ENCODE results near the gene CMSS1. TPM values are rescaled to one million over a fixed set of nuclear protein-coding genes. Genes with fewer than 3 reads are reported as not detected.

The CMSS1 gene
- total and polyA plus RNA-seq, 2 of the 13 experiments (the other 11 are each of a cell fraction or from before 2014, with no cell fraction given) = 6.4 to 48.7 TPM

GRCh38 chr3:99954914-99955644 is 137.4 kb downstream of the CMSS1 start:
- H3K4me1 ChIP-seq (ENCODE audit: insufficient read depth, low read length) = peaks cover 70% of the 10 kb centered on the region
- whole genome bisulfite sequencing (ENCODE audit: low lambda C conversion rate) = 17% methylated on average over 4 of the region's 4 CpGs
- in situ Hi-C loops (cut with HindIII; ENCODE audit: extremely low pct_ligation_motif_present, low pct_unique_long_range_greater_than_20kb) (no loop called here), intact Hi-C loops (cut with micrococcal nuclease; ENCODE audit: unreplicated experiment) (no loop called here)
- peak overlapping the region; percentile 33 for H3K4me2 ChIP-seq (ENCODE audit: low read depth, low read length)
- H3K27me3 ChIP-seq (ENCODE audit: control insufficient read depth in 1 of 2, insufficient read depth in 2 of 2, low read length in 2 of 2) = no peaks in the 10 kb centered on the region
- no peak overlapping the region; a peak in 1 of 6 replicates for H3K4me3 ChIP-seq (replicated peaks in 1 of 3; ENCODE audit: insufficient read depth in 1 of 3, low read depth in 2 of 3, low read length in 3 of 3)
- no peaks in the 10 kb centered on the region for H3K9me3 ChIP-seq (ENCODE audit: low read length)
- H3K9ac ChIP-seq (ENCODE audit: insufficient read depth, low read depth, low read length) = peak overlapping the region; percentile 32
- CTCF ChIA-PET (ENCODE audit: low intra/inter-chr PET ratio, low total read pairs) = no interaction called here
- H2AFZ ChIP-seq (ENCODE audit: low read length) = no peak overlapping the region
- H3K79me2 ChIP-seq (ENCODE audit: insufficient read depth, low read length) = no peaks in the 10 kb centered on the region
- no TSS peak for BruUV-seq (replicated peaks)
- H3K36me3 ChIP-seq (replicated peaks in 1 of 2; ENCODE audit: control insufficient read depth in 1 of 2, insufficient read depth in 2 of 2, low read length in 2 of 2) = no peaks in the 10 kb centered on the region
- H3K27ac ChIP-seq (ENCODE audit: extremely low read length, insufficient read depth, low read length) = peak overlapping the region; percentile 63
- POLR2A ChIA-PET = interaction anchor here (1.0 to 1.6 kb wide), 4 partner anchors 16 to 79 kb away, joined by 3 to 5 read pairs (median 4); no protein-coding TSS in a partner anchor
- peak; percentile 61 for DNase-seq (ENCODE audit: low spot score)
- H4K20me1 ChIP-seq (ENCODE audit: insufficient read depth, low read length) = no peaks in the 10 kb centered on the region
- FAIRE-seq = no peak
- peak; percentile 87 for ATAC-seq
- TF ChIP-seq ZNF792 (CRISPR knock-in tag; IDR thresholded peaks at IDR 0.05) = 0 out of 2 replicates have a peak, but pooled peaks have one; percentile 39
- TF ChIP-seq ATF4 (CRISPR knock-in tag; IDR thresholded peaks at IDR 0.05) = 0 out of 4 replicates have a peak, but pooled peaks of 1 of the 2 experiments have one; percentile 30
- TF ChIP-seq KAT7 (CRISPR knock-in tag; IDR thresholded peaks at IDR 0.05; ENCODE audit: borderline replicate concordance) = 0 out of 2 replicates have a peak, but pooled peaks have one; percentile 25
- peak; percentile 90 for TF ChIP-seq NCOA2 (CRISPR knock-in tag; IDR thresholded peaks at IDR 0.05)
- peak; percentile 39; the same call in 1 of the 2 replicates for TF ChIP-seq FOXP4 (CRISPR knock-in tag; IDR thresholded peaks at IDR 0.05)
- TF ChIP-seq CREM (IDR thresholded peaks at IDR 0.05) = peak; percentile 73
- TF ChIP-seq CREM (CRISPR knock-in tag; IDR thresholded peaks at IDR 0.05) = no peak
- peak; percentile 89 for TF ChIP-seq SOX5 (CRISPR knock-in tag; IDR thresholded peaks at IDR 0.05; ENCODE audit: borderline replicate concordance)
- TF ChIP-seq IRF2 (CRISPR knock-in tag; IDR thresholded peaks at IDR 0.05) = peak; percentile 28; the same call in 1 of the 2 replicates
- peak; percentile 49; the same call in 1 of the 2 replicates for TF ChIP-seq HMG20A (CRISPR knock-in tag; IDR thresholded peaks at IDR 0.05; ENCODE audit: borderline replicate concordance)
- 0 out of 2 replicates have a peak, but pooled peaks have one; percentile 23 for TF ChIP-seq TCF7 (IDR thresholded peaks at IDR 0.05; ENCODE audit: low read depth)
- peak; percentile 72; the same call in 1 of the 2 replicates for TF ChIP-seq RCOR2 (CRISPR knock-in tag; IDR thresholded peaks at IDR 0.05)
- TF ChIP-seq ETV5 (CRISPR knock-in tag; IDR thresholded peaks at IDR 0.05; ENCODE audit: borderline replicate concordance) = peak; percentile 71; the same call in 1 of the 2 replicates
- TF ChIP-seq NFIC (IDR thresholded peaks at IDR 0.05; ENCODE audit: low read length) = peak; percentile 92; the same call in 1 of the 2 replicates
- peak; percentile 73 for TF ChIP-seq ISL2 (CRISPR knock-in tag; IDR thresholded peaks at IDR 0.05)
- peak; percentile 55; the same call in 1 of the 2 replicates for TF ChIP-seq RARA (CRISPR knock-in tag; IDR thresholded peaks at IDR 0.05)
- peak; percentile 77; the same call in 1 of the 2 replicates for TF ChIP-seq ARID5B (CRISPR knock-in tag; IDR thresholded peaks at IDR 0.05)
- TF ChIP-seq HNF4A (CRISPR knock-in tag; IDR thresholded peaks at IDR 0.05) = 0 out of 2 replicates have a peak, but pooled peaks have one; percentile 7

All from HepG2 (cell line).